PC-3 (cell line): ENCODE results near the gene ZNF782.

Source experiments
- EZH2 ChIP-seq: fragments of 300-600 bp; sonication (generic); IDR thresholded peaks from one replicate; pipeline ENCODE4 v1.6.1; 2017; ENCODE audit warnings: antibody characterized with exemption, mild to moderate bottlenecking, low read length; ENCODE audit not compliant: unreplicated experiment
- EZH2phosphoT487 ChIP-seq: fragments of 300-600 bp; sonication (generic); IDR thresholded peaks from 2 replicates; pipeline ENCODE4 v1.6.1; 2018; ENCODE audit warnings: mild to moderate bottlenecking, antibody characterized with exemption, low read length, borderline replicate concordance
- TF ChIP-seq, protein P1 (sequence below): fragments of 300-600 bp; sonication (generic); conservative IDR thresholded peaks from 2 replicates; pipeline ENCODE4 v1.5.1; 2017; ENCODE audit warnings: antibody characterized with exemption, low read depth, mild to moderate bottlenecking, low read length

DNA sequence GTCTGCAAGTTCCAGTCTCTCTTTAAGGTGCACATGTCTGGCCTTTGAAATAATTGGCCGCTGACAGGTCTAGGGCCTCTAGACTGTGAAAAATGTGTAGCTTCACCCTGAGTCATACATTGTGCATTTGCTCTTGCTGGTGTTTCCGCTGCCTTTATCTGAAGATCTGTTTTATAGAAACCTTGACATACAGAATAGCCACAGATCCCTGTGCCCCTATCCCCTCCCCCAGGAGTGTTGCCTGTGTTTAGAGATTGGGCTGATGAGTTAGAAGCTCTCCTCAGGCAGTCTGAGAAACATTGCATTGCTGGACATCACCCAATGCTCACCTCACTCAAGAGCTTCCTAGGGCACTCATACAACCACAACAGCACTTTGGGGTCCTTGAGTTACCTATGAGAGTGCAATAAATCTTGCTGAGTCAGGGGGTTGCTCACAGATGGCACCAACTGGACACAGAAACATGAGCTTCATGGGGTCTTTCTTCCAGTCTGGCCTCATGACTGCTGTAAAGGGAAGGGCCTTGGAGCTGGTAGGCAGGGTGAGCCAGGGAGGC is 3.8 kb upstream of the ZNF782 start:
- TF ChIP-seq EZH2: no peak
- TF ChIP-seq, protein P1, sequence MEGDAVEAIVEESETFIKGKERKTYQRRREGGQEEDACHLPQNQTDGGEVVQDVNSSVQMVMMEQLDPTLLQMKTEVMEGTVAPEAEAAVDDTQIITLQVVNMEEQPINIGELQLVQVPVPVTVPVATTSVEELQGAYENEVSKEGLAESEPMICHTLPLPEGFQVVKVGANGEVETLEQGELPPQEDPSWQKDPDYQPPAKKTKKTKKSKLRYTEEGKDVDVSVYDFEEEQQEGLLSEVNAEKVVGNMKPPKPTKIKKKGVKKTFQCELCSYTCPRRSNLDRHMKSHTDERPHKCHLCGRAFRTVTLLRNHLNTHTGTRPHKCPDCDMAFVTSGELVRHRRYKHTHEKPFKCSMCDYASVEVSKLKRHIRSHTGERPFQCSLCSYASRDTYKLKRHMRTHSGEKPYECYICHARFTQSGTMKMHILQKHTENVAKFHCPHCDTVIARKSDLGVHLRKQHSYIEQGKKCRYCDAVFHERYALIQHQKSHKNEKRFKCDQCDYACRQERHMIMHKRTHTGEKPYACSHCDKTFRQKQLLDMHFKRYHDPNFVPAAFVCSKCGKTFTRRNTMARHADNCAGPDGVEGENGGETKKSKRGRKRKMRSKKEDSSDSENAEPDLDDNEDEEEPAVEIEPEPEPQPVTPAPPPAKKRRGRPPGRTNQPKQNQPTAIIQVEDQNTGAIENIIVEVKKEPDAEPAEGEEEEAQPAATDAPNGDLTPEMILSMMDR: no peak
- TF ChIP-seq EZH2phosphoT487: no peak
